ENCODE measurements around the gene BANF2. TPM values are rescaled to one million over a fixed set of nuclear protein-coding genes. Genes with fewer than 3 reads are reported as not detected.

BANF2 gene
- total RNA-seq, 2 donors from 2014 or later: not detected

GRCh38 chr20:17732907-17733521, 33.2 kb downstream of the BANF2 start:
- ATAC-seq: no peak
- no peak overlapping the region for H3K27ac Mint-ChIP-seq
- peaks cover 5 to 6% of the 10 kb centered on the region in 2 donors for H3K9me3 Mint-ChIP-seq
- DNase-seq (ENCODE audit: low spot score in 2 of 2): no peak
- no peaks in the 10 kb centered on the region for H3K36me3 Mint-ChIP-seq

- H3K9me3 Mint-ChIP-seq: peaks cover 8 to 11% of the 10 kb centered on the region in 2 donors
- H3K27ac Mint-ChIP-seq: no peak overlapping the region
- no peak for DNase-seq (ENCODE audit: low spot score in 2 of 2)
- H3K36me3 Mint-ChIP-seq: no peaks in the 10 kb centered on the region
- no peak for ATAC-seq
These were observed 34.1 kb downstream of the BANF2 start for GRCh38 chr20:17733767-17734304.

DNA sequence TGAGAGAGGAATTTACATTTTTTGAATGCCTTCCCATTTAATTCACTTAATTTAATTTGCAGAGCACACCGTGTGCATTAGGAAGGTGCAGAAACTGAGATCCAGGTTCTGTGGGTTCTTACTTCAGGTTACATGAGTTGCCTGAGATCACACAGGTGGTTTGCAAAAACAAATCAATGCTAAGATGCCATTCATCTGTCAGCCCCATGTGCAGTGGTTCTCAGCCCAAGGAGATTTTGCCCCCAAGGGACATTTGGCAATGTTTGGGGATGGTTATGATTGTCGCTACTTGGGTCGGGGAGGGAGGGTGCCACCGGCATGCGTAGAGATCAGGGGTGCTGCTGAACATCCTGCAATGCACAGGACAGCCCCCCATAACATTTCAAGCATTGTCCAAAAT, 34.6 kb downstream of the BANF2 start:
- no peak for ATAC-seq
- DNase-seq (ENCODE audit: low spot score in 2 of 2): no peak
- H3K27ac Mint-ChIP-seq: no peak overlapping the region
- no peaks in the 10 kb centered on the region for H3K36me3 Mint-ChIP-seq
- H3K9me3 Mint-ChIP-seq: peaks cover 8 to 11% of the 10 kb centered on the region in 2 donors

- Mint-ChIP-seq H3K27ac (peak overlapping the region in 1 of 2 donors; percentile 44), H3K36me3 (no peaks in the 10 kb centered on the region), H3K9me3 (peaks cover 8 to 11% of the 10 kb centered on the region in 2 donors)
- DNase-seq (ENCODE audit: low spot score in 2 of 2) (no peak), ATAC-seq (no peak)
These were observed 35.5 kb downstream of the BANF2 start for GRCh38 chr20:17735206-17735804.

GRCh38 chr20:17735959-17736621, 36.3 kb downstream of the BANF2 start:
- H3K36me3 Mint-ChIP-seq: no peaks in the 10 kb centered on the region
- DNase-seq (ENCODE audit: low spot score in 2 of 2) (no peak), ATAC-seq (no peak)
- H3K27ac Mint-ChIP-seq: no peak overlapping the region
- H3K9me3 Mint-ChIP-seq: peaks cover 8 to 11% of the 10 kb centered on the region in 2 donors

- ATAC-seq: no peak
- no peak for DNase-seq (ENCODE audit: low spot score in 2 of 2)
- Mint-ChIP-seq H3K27ac (no peak overlapping the region), H3K36me3 (no peaks in the 10 kb centered on the region), H3K9me3 (peaks cover 8 to 11% of the 10 kb centered on the region in 2 donors)
These were observed 38.4 kb downstream of the BANF2 start for GRCh38 chr20:17738154-17738553.

- H3K27ac Mint-ChIP-seq: no peak overlapping the region
- ATAC-seq (no peak), DNase-seq (ENCODE audit: low spot score in 2 of 2) (no peak)
- H3K36me3 Mint-ChIP-seq: no peaks in the 10 kb centered on the region
- peaks cover 6 to 9% of the 10 kb centered on the region in 2 donors for H3K9me3 Mint-ChIP-seq
These were observed 41.5 kb downstream of the BANF2 start for GRCh38 chr20:17741220-17741619.

- no peaks in the 10 kb centered on the region for H3K36me3 Mint-ChIP-seq
These were observed 43.0 kb downstream of the BANF2 start for GRCh38 chr20:17742731-17743130.

GRCh38 chr20:17743677-17744076, 43.9 kb downstream of the BANF2 start:
- Mint-ChIP-seq H3K36me3 (no peaks in the 10 kb centered on the region), H3K27ac (no peak overlapping the region), H3K9me3 (no peaks in the 10 kb centered on the region)
- ATAC-seq (no peak), DNase-seq (ENCODE audit: low spot score in 2 of 2) (no peak)

More at GRCh38 chr20:17742731-17743130, 43.0 kb downstream of the BANF2 start:
- DNase-seq (ENCODE audit: low spot score in 2 of 2) (no peak), ATAC-seq (no peak)
- H3K9me3 Mint-ChIP-seq: peaks cover 4 to 5% of the 10 kb centered on the region in 2 donors
- H3K27ac Mint-ChIP-seq: no peak overlapping the region

GRCh38 chr20:17747431-17747846, 47.7 kb downstream of the BANF2 start:
- DNase-seq (ENCODE audit: low spot score in 2 of 2) (no peak), ATAC-seq (no peak)
- no peaks in the 10 kb centered on the region for H3K36me3 Mint-ChIP-seq
- no peaks in the 10 kb centered on the region for H3K9me3 Mint-ChIP-seq
- no peak overlapping the region for H3K27ac Mint-ChIP-seq

DNA sequence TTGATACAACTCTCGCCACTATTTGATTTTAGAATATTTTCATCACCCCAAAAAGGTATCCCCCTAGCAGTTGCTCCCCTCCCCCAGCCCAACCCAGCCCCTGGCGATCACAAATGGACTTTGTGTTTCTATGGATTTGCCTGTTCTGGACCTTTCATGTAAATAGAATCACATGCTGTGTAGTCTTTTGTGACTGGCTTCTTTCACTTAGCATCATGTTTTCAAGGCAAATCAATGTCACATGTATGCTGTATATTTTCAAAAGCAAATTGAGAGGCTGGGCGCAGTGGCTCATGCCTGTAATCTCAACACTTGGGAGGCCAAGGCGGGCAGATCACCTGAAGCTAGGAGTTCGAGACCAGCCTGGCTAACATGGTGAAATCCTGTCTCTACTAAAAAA, 48.5 kb downstream of the BANF2 start:
- H3K9me3 Mint-ChIP-seq: no peaks in the 10 kb centered on the region
- no peak overlapping the region for H3K27ac Mint-ChIP-seq
- no peaks in the 10 kb centered on the region for H3K36me3 Mint-ChIP-seq
- ATAC-seq (no peak), DNase-seq (ENCODE audit: low spot score in 2 of 2) (no peak)

DNA sequence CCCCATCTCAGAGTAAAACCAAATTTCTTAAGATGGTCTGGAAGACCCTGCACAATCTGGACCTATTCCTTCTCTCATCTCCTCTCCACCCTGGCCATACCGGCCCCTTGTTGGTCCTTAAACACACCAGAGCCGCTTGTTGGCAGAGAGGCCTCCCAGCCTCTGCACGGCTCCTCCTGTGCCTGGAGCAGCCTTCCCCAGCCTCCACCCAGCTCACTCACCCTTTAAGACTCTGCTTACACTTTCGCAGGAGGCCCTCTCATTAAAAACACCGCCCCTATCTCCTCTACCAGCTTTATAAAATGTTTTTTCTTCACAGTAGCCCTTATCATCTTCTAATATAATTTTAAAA, 49.8 kb downstream of the BANF2 start:
- ATAC-seq: no peak
- no peaks in the 10 kb centered on the region for H3K36me3 Mint-ChIP-seq
- H3K9me3 Mint-ChIP-seq: no peaks in the 10 kb centered on the region
- no peak for DNase-seq (ENCODE audit: low spot score in 2 of 2)
- H3K27ac Mint-ChIP-seq: peak overlapping the region in 1 of 2 donors; percentile 26

DNA sequence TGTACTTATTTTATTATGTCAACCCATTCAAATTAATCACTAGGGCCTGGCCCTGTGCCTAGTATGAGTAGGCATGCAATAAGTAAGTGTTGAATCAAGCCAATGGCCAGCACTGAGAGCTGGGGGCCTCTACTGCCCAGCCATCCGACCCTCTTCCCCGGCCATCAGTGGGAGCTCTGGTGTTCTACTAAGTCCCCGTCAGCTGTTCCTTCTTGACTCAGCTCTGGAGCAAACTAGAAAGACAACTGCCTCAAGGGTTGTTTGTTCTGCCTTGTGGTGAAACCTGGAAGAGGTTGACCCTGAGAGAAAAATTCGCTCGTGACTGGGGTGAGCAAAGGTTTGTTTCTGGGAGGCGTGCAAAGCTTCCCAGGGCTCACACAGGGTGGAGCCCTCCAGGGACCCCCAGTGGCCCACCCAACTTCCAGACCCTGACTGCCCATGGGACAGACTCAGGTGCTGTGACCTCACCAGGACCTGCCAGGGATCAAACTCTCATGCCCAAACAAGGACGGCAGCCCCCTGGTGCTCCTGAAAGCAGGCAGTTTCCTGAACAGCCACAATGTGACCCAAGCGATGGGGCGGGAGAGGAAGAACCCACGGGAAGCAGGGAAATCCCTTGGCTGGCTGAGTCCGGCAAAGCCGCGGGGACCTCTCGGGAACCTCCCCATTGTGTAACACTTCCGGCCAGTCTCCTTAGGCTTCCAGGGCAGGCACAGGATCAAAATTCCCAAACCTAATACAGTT, 50.4 kb downstream of the BANF2 start:
- ATAC-seq: no peak
- H3K36me3 Mint-ChIP-seq: no peaks in the 10 kb centered on the region
- DNase-seq (ENCODE audit: low spot score in 2 of 2): no peak
- H3K9me3 Mint-ChIP-seq: no peaks in the 10 kb centered on the region
- H3K27ac Mint-ChIP-seq: peak overlapping the region in 1 of 2 donors; percentile 26

DNA sequence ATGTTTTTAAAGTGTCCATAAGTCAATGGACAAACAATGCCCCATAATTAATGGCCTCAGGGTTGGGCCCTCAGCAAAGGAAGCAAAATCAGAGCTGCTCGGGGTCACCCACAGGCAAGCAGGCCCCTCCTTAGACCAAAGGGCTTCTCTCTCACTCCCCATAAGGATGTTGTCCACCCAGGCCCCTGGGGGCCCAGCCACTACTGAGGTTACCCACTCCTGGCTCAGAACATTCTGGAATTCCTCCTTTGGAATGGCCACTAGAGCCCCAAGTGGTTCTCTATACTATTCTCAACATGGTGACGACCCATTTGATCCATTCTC, 50.9 kb downstream of the BANF2 start:
- DNase-seq (ENCODE audit: low spot score in 2 of 2) (no peak), ATAC-seq (no peak)
- H3K9me3 Mint-ChIP-seq: no peaks in the 10 kb centered on the region
- no peaks in the 10 kb centered on the region for H3K36me3 Mint-ChIP-seq
- H3K27ac Mint-ChIP-seq: no peak overlapping the region

- ATAC-seq (no peak), DNase-seq (ENCODE audit: low spot score in 2 of 2) (no peak)
- Mint-ChIP-seq H3K36me3 (no peaks in the 10 kb centered on the region), H3K27ac (no peak overlapping the region), H3K9me3 (no peaks in the 10 kb centered on the region)
These were observed 51.9 kb downstream of the BANF2 start for GRCh38 chr20:17751640-17752039.

- ATAC-seq (no peak), DNase-seq (ENCODE audit: low spot score in 2 of 2) (no peak)
- Mint-ChIP-seq H3K36me3 (no peaks in the 10 kb centered on the region), H3K27ac (no peak overlapping the region), H3K9me3 (no peaks in the 10 kb centered on the region)
These were observed 52.7 kb downstream of the BANF2 start for GRCh38 chr20:17752459-17752858.

- H3K36me3 Mint-ChIP-seq: peaks cover 0 to 4% of the 10 kb centered on the region in 2 donors
- no peak overlapping the region for H3K27ac Mint-ChIP-seq
- ATAC-seq (no peak), DNase-seq (ENCODE audit: low spot score in 2 of 2) (no peak)
- H3K9me3 Mint-ChIP-seq: peaks cover 5% of the 10 kb centered on the region in 2 donors
These were observed 53.8 kb downstream of the BANF2 start for GRCh38 chr20:17753516-17753915.
